HCT116 (cell line): ENCODE measurements around the gene PPP1R16B. TPM values are rescaled to one million over a fixed set of nuclear protein-coding genes. Genes with fewer than 3 reads are reported as not detected.

Experiments used
- ATAC-seq: fragments of 200-7000 bp; cut with Tn5 transposase; 2 replicates; pipeline ENCODE4 v1.9.1; 2020; ENCODE audit warnings: mild to moderate bottlenecking, moderate library complexity
- BruUV-seq: library from RNA; stranded (reverse); fragments of 400-500 nt; replicated peaks from 2 replicates; lab custom pipeline; 2021; lab: Mats Ljungman, UMichigan
- CTCF ChIA-PET: fragments of 300-600 bp; sonication (Branson Sonifier 250); formaldehyde crosslinking; loops from one replicate; lab custom pipeline; 2021; ENCODE audit warnings: antibody characterized with exemption; lab: Charles Lee
- POLR2A ChIA-PET: fragments of 300-600, 350-600 bp; sonication (Branson Sonifier 250); formaldehyde crosslinking; loops from one replicate; lab custom pipeline; 2021; ENCODE audit warnings: antibody characterized with exemption; lab: Charles Lee
- RAD21 ChIA-PET, 2 experiments: fragments of 300-600 bp; sonication (Branson Sonifier 250); formaldehyde crosslinking; loops; one replicate each; lab custom pipeline; 2023; ENCODE audit warnings: low total read pairs in 2 of 2; ENCODE audit not compliant: uncharacterized antibody in 2 of 2, unreplicated experiment in 2 of 2, low non-redundant PET in 1 of 2; lab: Charles Lee
- DNase-seq: peaks from one replicate; pipeline ENCODE4 v3.0.0-alpha.2; 2010; ENCODE audit warnings: low read depth, low spot score
- H2AFZ ChIP-seq: fragments of 200-600 bp; shearing (Covaris generic), sonication (generic); 2 replicates; pipeline ENCODE4 v1.6.1; 2017; ENCODE audit warnings: low read depth, mixed run types, mixed read lengths, antibody characterized with exemption, low read length; ENCODE audit not compliant: poor library complexity, severe bottlenecking
- H3K27ac ChIP-seq: 2 replicates; pipeline ENCODE4 v1.5.1; 2012; ENCODE audit warnings: low read depth, low read length
- H3K27me3 ChIP-seq: fragments of 200-600 bp; sonication (generic); 2 replicates; pipeline ENCODE4 v1.6.1; 2016; ENCODE audit warnings: mixed run types, low read length, mixed read lengths; ENCODE audit not compliant: insufficient read depth
- H3K36me3 ChIP-seq, 2 experiments: fragments of 200-500 bp in 1 of 2; fragments of 200-600 bp in 1 of 2; sonication (Bioruptor generic) in 1 of 2; sonication (generic) in 1 of 2; 2 replicates each; pipeline versions ENCODE4 v1.5.1 to v1.6.1; 2014 to 2016; ENCODE audit warnings: low read length in 2 of 2, inconsistent platforms in 1 of 2, mixed read lengths in 1 of 2, mixed run types in 1 of 2; ENCODE audit not compliant: insufficient read depth in 2 of 2, control insufficient read depth in 1 of 2
- H3K4me1 ChIP-seq, 2 experiments: fragments of 200-600 bp in 1 of 2; sonication (generic) in 1 of 2; 2 replicates each; pipeline versions ENCODE4 v1.5.1 to v1.6.1; 2012 to 2017; ENCODE audit warnings: low read length in 2 of 2, inconsistent platforms in 1 of 2, mild to moderate bottlenecking in 1 of 2, mixed read lengths in 1 of 2, mixed run types in 1 of 2, moderate library complexity in 1 of 2; ENCODE audit not compliant: insufficient read depth in 2 of 2, control insufficient read depth in 1 of 2
- H3K4me2 ChIP-seq: fragments of 200-600 bp; sonication (generic); 2 replicates; pipeline ENCODE4 v1.6.1; 2017; ENCODE audit warnings: mixed run types, low read length, mixed read lengths
- H3K4me3 ChIP-seq, 2 experiments: fragments of 200-600 bp in 1 of 2; sonication (generic) in 1 of 2; replicated peaks in 1 of 2; 2 replicates each; pipeline ENCODE4 v1.5.1; 2011 to 2016; ENCODE audit warnings: low read length in 2 of 2, control low read depth in 1 of 2, low read depth in 1 of 2, mild to moderate bottlenecking in 1 of 2, mixed read lengths in 1 of 2, mixed run types in 1 of 2
- H3K79me2 ChIP-seq: fragments of 200-600 bp; sonication (generic); 2 replicates; pipeline ENCODE4 v1.6.1; 2017; ENCODE audit warnings: mild to moderate bottlenecking, mixed run types, low read length, moderate library complexity, mixed read lengths; ENCODE audit not compliant: insufficient read depth
- H3K9ac ChIP-seq: fragments of 200-600 bp; sonication (generic); 2 replicates; pipeline ENCODE4 v1.6.1; 2016; ENCODE audit warnings: low read length, mixed read lengths
- H3K9me2 ChIP-seq: fragments of 200-600 bp; sonication (generic), shearing (Covaris generic); 2 replicates; pipeline ENCODE4 v1.6.1; 2017; ENCODE audit warnings: mixed run types, mild to moderate bottlenecking, moderate library complexity; ENCODE audit not compliant: insufficient read depth
- H3K9me3 ChIP-seq, 2 experiments: fragments of 200-500 bp in 1 of 2; fragments of 200-600 bp in 1 of 2; sonication (Bioruptor generic) in 1 of 2; sonication (generic) in 1 of 2; 2 replicates each; pipeline ENCODE4 v1.6.1; 2014 to 2017; ENCODE audit warnings: low read length in 2 of 2, mixed read lengths in 2 of 2, inconsistent platforms in 1 of 2, low read depth in 1 of 2, mild to moderate bottlenecking in 1 of 2, mixed run types in 1 of 2, moderate library complexity in 1 of 2; ENCODE audit not compliant: control insufficient read depth in 1 of 2, insufficient read depth in 1 of 2
- H4K20me1 ChIP-seq: fragments of 200-600 bp; sonication (generic), shearing (Covaris generic); 2 replicates; pipeline ENCODE4 v1.6.1; 2017; ENCODE audit warnings: mixed run types, mild to moderate bottlenecking, moderate library complexity; ENCODE audit not compliant: insufficient read depth
- CBX3 ChIP-seq: IDR thresholded peaks from 2 replicates; pipeline ENCODE4 v1.6.1; 2012; ENCODE audit warnings: low read depth
- CEBPB ChIP-seq: IDR thresholded peaks from 2 replicates; pipeline ENCODE4 v1.6.1; 2012; ENCODE audit warnings: low read depth
- CTCF ChIP-seq, 3 experiments: fragments of 200-600 bp in 1 of 3; sonication (generic) in 1 of 3; IDR thresholded peaks in 2 of 3; conservative IDR thresholded peaks in 1 of 3; 2 replicates each; pipeline ENCODE4 v1.5.1; 2012 to 2017; ENCODE audit warnings: low read depth in 2 of 3, low read length in 2 of 3, antibody characterized with exemption in 1 of 3, borderline replicate concordance in 1 of 3, control low read depth in 1 of 3, mild to moderate bottlenecking in 1 of 3, mixed read lengths in 1 of 3, mixed run types in 1 of 3, moderate library complexity in 1 of 3; ENCODE audit not compliant: insufficient read depth in 1 of 3
- EGR1 ChIP-seq: IDR thresholded peaks from 2 replicates; pipeline ENCODE4 v1.6.1; 2012; ENCODE audit warnings: low read depth
- EZH2 ChIP-seq: fragments of 200-600 bp; sonication (generic); IDR thresholded peaks from 2 replicates; pipeline ENCODE4 v1.6.1; 2017; ENCODE audit warnings: antibody characterized with exemption, mixed run types
- FOSL1 ChIP-seq: IDR thresholded peaks from 2 replicates; pipeline ENCODE4 v1.6.1; 2012; ENCODE audit warnings: low read depth
- JUND ChIP-seq: IDR thresholded peaks from 2 replicates; pipeline ENCODE4 v1.6.1; 2012
- POLR2A ChIP-seq: IDR thresholded peaks from 2 replicates; pipeline ENCODE4 v1.7.0; 2011; ENCODE audit warnings: borderline replicate concordance; ENCODE audit not compliant: insufficient read depth, insufficient read length; ENCODE audit errors: extremely low read depth
- POLR2AphosphoS5 ChIP-seq: IDR thresholded peaks from 2 replicates; pipeline ENCODE4 v1.6.1; 2011; ENCODE audit warnings: mild to moderate bottlenecking, low read depth, low read length, moderate library complexity
- RAD21 ChIP-seq: IDR thresholded peaks from 2 replicates; pipeline ENCODE4 v1.6.1; 2012; ENCODE audit warnings: low read depth, mild to moderate bottlenecking
- SIN3A ChIP-seq: IDR thresholded peaks from 2 replicates; pipeline ENCODE4 v1.6.1; 2012; ENCODE audit warnings: low read depth
- SRF ChIP-seq: IDR thresholded peaks from 2 replicates; pipeline ENCODE4 v1.6.1; 2012; ENCODE audit warnings: low read depth
- TCF7L2 ChIP-seq: IDR thresholded peaks from 2 replicates; pipeline ENCODE4 v1.7.0; 2011; ENCODE audit warnings: borderline replicate concordance, inconsistent platforms; ENCODE audit not compliant: insufficient read depth, insufficient read length; ENCODE audit errors: extremely low read depth
- YY1 ChIP-seq: IDR thresholded peaks from 2 replicates; pipeline ENCODE4 v1.6.1; 2011; ENCODE audit warnings: low read length, low read depth, moderate library complexity, mild to moderate bottlenecking; ENCODE audit not compliant: insufficient replicate concordance; ENCODE audit errors: extremely low read depth
- ZBTB33 ChIP-seq: IDR thresholded peaks from 2 replicates; pipeline ENCODE4 v1.6.1; 2011; ENCODE audit warnings: mild to moderate bottlenecking, low read length, moderate library complexity; ENCODE audit not compliant: insufficient replicate concordance; ENCODE audit errors: extremely low read depth
- ZFX ChIP-seq: fragments of 450-650 bp; IDR thresholded peaks from 2 replicates; pipeline ENCODE4 v1.6.1; 2017
- intact Hi-C: fragments of 100-400 bp; cut with micrococcal nuclease; formaldehyde crosslinking; loops from 2 replicates; pipeline ENCODE4 v1.10.0; 2022
- total RNA-seq: library from RNA; stranded (reverse); gene quantifications from one replicate; pipeline ENCODE4 v1.2.1, GENCODE V29; 2021; ENCODE audit not compliant: unreplicated experiment
- TF ChIP-seq, protein P1 (sequence below): IDR thresholded peaks from 2 replicates; pipeline ENCODE4 v1.6.1; 2012; ENCODE audit warnings: low read depth

PPP1R16B gene
- total RNA-seq, 1 experiment from 2014 or later = 0.52 TPM

DNA sequence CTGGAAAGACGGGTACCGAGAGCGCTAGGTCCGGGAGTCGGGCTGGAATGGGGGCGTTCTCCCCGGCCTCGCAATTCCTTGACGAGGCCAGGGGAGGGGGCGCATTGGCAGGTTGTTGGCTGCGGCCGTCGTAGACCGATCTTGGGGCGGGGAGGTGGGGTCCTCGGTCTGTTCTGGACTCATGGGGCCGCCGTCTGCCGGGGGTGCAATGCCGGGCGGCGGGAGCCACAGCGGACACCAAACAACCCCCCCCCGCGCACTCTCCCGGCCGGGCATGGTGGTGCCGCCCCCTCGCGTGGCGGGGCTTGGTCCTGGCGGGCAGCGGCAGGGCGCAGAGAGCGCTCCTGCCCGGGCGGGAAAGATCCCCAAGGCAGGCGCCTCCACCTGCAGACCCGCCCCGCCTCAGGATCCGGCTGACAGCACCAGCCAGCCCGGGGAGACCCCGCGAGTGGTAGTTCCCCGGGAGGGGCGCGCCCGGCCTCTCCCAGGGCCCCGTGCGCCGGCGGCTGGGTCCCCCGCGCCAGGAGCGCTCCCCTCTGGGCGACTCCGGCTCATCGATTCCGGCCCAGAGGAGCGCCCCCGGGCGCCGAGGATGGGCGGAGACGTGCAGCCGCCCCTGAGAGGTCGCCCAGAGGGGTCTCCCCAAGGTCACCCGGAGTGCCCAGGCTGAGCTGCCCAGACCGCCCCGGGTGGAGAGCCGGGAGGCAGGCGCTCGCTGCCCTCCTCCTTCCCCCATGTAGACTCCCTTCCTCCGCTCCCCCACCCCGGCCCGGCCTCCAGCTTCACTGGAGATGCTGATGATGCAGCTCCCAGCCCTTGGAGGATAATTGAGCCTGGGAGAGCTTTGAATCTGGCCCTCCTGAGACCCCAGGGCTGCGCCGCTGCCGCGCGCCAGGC lies 709 bp downstream of the PPP1R16B start:
- Histone ChIP-seq H3K27ac (no peak overlapping the region), H2AFZ (no peak overlapping the region), H3K4me2 (no peak overlapping the region), H3K4me3 (no peak overlapping the region), H3K36me3 (no peaks in the 10 kb centered on the region), H3K9ac (no peak overlapping the region), H3K4me1 (no peaks in the 10 kb centered on the region), H3K79me2 (no peaks in the 10 kb centered on the region), H4K20me1 (no peaks in the 10 kb centered on the region), H3K27me3 (peaks cover 4% of the 10 kb centered on the region; the same call in 1 of the 2 replicates), H3K9me2 (no peaks in the 10 kb centered on the region), H3K9me3 (no peaks in the 10 kb centered on the region)
- POLR2A ChIA-PET = no interaction called here
- ATAC-seq (no peak), DNase-seq (no peak)
- no peak for TF ChIP-seq FOSL1
- no peak for TF ChIP-seq EZH2
- no peak for TF ChIP-seq CBX3
- no peak for TF ChIP-seq SIN3A
- TF ChIP-seq JUND = no peak
- TF ChIP-seq TCF7L2 = no peak
- TF ChIP-seq ZBTB33 = no peak
- TF ChIP-seq EGR1 = no peak
- TF ChIP-seq ZFX = no peak
- no peak for TF ChIP-seq CTCF (IDR thresholded peaks at IDR 0.05 in 2 of 3, conservative IDR thresholded peaks at IDR 0.05 in 1 of 3; ENCODE audit: borderline replicate concordance in 1 of 3, insufficient read depth in 1 of 3, low read depth in 2 of 3, low read length in 2 of 3)
- TF ChIP-seq RAD21 = no peak
- TF ChIP-seq, protein P1, sequence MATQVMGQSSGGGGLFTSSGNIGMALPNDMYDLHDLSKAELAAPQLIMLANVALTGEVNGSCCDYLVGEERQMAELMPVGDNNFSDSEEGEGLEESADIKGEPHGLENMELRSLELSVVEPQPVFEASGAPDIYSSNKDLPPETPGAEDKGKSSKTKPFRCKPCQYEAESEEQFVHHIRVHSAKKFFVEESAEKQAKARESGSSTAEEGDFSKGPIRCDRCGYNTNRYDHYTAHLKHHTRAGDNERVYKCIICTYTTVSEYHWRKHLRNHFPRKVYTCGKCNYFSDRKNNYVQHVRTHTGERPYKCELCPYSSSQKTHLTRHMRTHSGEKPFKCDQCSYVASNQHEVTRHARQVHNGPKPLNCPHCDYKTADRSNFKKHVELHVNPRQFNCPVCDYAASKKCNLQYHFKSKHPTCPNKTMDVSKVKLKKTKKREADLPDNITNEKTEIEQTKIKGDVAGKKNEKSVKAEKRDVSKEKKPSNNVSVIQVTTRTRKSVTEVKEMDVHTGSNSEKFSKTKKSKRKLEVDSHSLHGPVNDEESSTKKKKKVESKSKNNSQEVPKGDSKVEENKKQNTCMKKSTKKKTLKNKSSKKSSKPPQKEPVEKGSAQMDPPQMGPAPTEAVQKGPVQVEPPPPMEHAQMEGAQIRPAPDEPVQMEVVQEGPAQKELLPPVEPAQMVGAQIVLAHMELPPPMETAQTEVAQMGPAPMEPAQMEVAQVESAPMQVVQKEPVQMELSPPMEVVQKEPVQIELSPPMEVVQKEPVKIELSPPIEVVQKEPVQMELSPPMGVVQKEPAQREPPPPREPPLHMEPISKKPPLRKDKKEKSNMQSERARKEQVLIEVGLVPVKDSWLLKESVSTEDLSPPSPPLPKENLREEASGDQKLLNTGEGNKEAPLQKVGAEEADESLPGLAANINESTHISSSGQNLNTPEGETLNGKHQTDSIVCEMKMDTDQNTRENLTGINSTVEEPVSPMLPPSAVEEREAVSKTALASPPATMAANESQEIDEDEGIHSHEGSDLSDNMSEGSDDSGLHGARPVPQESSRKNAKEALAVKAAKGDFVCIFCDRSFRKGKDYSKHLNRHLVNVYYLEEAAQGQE = no peak
- no peak for TF ChIP-seq SRF
- TF ChIP-seq CEBPB = no peak
- no peak for TF ChIP-seq POLR2AphosphoS5
- no peak for TF ChIP-seq YY1
- TF ChIP-seq POLR2A = no peak
- BruUV-seq = no TSS peak
- CTCF ChIA-PET = no interaction called here
- intact Hi-C loops = no loop called here
- RAD21 ChIA-PET = no interaction called here
